ENCODE results near the gene L3MBTL4. TPM values are rescaled to one million over a fixed set of nuclear protein-coding genes. Genes with fewer than 3 reads are reported as not detected.

Gene L3MBTL4
- total and polyA plus RNA-seq, 8 donors = 2.5 to 15.1 (median 6.4) TPM

GRCh38 chr18:5964108-5964507 is 450.6 kb downstream of the L3MBTL4 start:
- no peaks in the 10 kb centered on the region for H3K4me1 ChIP-seq
- WGBS, 2 donors = 86 to 87% methylated on average over 8 of the region's 8 CpGs
- no peaks in the 10 kb centered on the region for H3K27me3 ChIP-seq
- ATAC-seq (no peak), DNase-seq (no peak), FAIRE-seq (no peak)
- no peak overlapping the region for H3K27ac ChIP-seq
- intact Hi-C loops (cut with DNase I) = no loop called here
- no peaks in the 10 kb centered on the region for H3K36me3 ChIP-seq
- TF ChIP-seq, protein P1, sequence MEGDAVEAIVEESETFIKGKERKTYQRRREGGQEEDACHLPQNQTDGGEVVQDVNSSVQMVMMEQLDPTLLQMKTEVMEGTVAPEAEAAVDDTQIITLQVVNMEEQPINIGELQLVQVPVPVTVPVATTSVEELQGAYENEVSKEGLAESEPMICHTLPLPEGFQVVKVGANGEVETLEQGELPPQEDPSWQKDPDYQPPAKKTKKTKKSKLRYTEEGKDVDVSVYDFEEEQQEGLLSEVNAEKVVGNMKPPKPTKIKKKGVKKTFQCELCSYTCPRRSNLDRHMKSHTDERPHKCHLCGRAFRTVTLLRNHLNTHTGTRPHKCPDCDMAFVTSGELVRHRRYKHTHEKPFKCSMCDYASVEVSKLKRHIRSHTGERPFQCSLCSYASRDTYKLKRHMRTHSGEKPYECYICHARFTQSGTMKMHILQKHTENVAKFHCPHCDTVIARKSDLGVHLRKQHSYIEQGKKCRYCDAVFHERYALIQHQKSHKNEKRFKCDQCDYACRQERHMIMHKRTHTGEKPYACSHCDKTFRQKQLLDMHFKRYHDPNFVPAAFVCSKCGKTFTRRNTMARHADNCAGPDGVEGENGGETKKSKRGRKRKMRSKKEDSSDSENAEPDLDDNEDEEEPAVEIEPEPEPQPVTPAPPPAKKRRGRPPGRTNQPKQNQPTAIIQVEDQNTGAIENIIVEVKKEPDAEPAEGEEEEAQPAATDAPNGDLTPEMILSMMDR (IDR thresholded peaks at IDR 0.05) = no peak
- H3K4me3 ChIP-seq = no peak overlapping the region
- no peaks in the 10 kb centered on the region for H3K9me3 ChIP-seq

- no peaks in the 10 kb centered on the region for H3K36me3 ChIP-seq
- no peaks in the 10 kb centered on the region for H3K27me3 ChIP-seq
- ATAC-seq (no peak), DNase-seq (no peak), FAIRE-seq (no peak)
- TF ChIP-seq, protein P1 (IDR thresholded peaks at IDR 0.05) = no peak
- H3K9me3 ChIP-seq = no peaks in the 10 kb centered on the region
- intact Hi-C loops (cut with DNase I) = no loop called here
- 88 to 90% methylated on average over 7 of the region's 7 CpGs for WGBS, 2 donors
- H3K27ac ChIP-seq = no peak overlapping the region
- H3K4me3 ChIP-seq = no peak overlapping the region
- H3K4me1 ChIP-seq = no peaks in the 10 kb centered on the region
Measured at GRCh38 chr18:5963267-5963666, 451.4 kb downstream of the L3MBTL4 start.

GRCh38 chr18:5962362-5962761 is 452.3 kb downstream of the L3MBTL4 start:
- DNase-seq (no peak), FAIRE-seq (no peak), ATAC-seq (peak in 3 of 4 donors; percentile 25 to 54 (median 46))
- intact Hi-C loops (cut with DNase I) = no loop called here
- no peaks in the 10 kb centered on the region for H3K36me3 ChIP-seq
- no peak overlapping the region for H3K4me3 ChIP-seq
- no peak overlapping the region for H3K27ac ChIP-seq
- no peaks in the 10 kb centered on the region for H3K27me3 ChIP-seq
- H3K9me3 ChIP-seq = no peaks in the 10 kb centered on the region
- 55 to 58% methylated on average over 6 of the region's 6 CpGs for WGBS, 2 donors
- TF ChIP-seq, protein P1 (IDR thresholded peaks at IDR 0.05) = no peak
- H3K4me1 ChIP-seq = no peaks in the 10 kb centered on the region

DNA sequence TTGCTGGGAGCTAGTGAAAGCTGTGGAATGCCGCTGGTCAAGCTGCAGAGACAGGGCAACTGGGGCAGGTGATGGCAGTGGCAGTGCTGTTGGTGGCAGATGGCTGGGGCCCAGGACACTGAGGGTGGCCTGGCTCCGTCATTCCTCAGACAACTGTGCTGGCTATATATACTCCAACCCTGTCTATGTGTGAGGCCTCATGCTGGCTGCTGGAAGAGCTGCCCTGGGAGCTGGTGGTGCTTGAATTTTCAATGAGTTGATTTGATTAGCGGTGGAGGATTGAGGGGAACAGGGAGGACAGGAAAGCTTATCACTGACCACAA is 452.9 kb downstream of the L3MBTL4 start:
- H3K4me3 ChIP-seq = no peak overlapping the region
- intact Hi-C loops (cut with DNase I) = no loop called here
- TF ChIP-seq, protein P1 (IDR thresholded peaks at IDR 0.05) = no peak
- no peaks in the 10 kb centered on the region for H3K9me3 ChIP-seq
- ATAC-seq (no peak), FAIRE-seq (no peak), DNase-seq (no peak)
- H3K27ac ChIP-seq = no peak overlapping the region
- H3K27me3 ChIP-seq = no peaks in the 10 kb centered on the region
- 92 to 95% methylated on average over 3 of the region's 3 CpGs for WGBS, 2 donors
- H3K36me3 ChIP-seq = no peaks in the 10 kb centered on the region
- no peaks in the 10 kb centered on the region for H3K4me1 ChIP-seq

DNA sequence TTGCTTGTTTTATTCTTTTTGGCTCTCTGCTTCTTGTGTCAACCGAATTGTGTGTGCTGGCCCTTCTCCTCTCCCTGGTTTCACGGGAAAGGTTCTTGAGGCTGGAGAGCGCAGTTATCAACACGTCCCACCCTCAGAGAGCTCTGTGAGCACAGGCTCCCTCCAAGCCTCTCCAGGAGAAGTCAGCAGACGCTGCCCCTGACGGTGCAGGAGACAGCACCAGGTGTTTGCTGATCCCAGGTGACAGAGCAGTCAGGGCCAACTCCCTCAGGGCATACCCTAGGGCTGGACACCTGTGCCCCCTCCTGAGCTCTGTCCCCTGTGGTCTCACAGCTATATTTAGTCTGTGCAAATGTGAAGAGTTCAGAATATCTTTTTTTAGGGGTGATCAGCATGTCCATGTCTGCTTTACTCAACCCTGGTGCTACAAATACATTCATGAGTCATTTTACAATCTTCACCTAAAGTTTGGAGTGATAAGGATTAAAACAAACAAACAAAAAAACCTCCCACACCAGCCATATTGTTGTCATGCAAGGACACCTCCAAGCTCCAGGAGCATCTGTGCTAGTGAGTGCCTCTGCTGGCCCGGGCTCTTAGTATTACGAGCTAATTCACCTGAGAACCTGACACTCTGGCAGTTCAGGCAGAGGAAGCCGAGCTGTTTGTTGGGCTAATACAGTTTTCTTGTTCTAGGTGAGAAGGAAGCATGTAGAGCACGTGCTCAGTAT is 453.4 kb downstream of the L3MBTL4 start:
- TF ChIP-seq, protein P1 (IDR thresholded peaks at IDR 0.05) = no peak
- Histone ChIP-seq H3K9me3 (no peaks in the 10 kb centered on the region), H3K36me3 (no peaks in the 10 kb centered on the region), H3K27ac (no peak overlapping the region), H3K27me3 (no peaks in the 10 kb centered on the region), H3K4me3 (no peak overlapping the region), H3K4me1 (no peaks in the 10 kb centered on the region)
- FAIRE-seq (no peak), DNase-seq (no peak), ATAC-seq (no peak)
- intact Hi-C loops (cut with DNase I) = no loop called here
- 64 to 83% methylated on average over 10 of the region's 10 CpGs for WGBS, 2 donors
